ENCODE measurements around the gene LRRC2.

DNA sequence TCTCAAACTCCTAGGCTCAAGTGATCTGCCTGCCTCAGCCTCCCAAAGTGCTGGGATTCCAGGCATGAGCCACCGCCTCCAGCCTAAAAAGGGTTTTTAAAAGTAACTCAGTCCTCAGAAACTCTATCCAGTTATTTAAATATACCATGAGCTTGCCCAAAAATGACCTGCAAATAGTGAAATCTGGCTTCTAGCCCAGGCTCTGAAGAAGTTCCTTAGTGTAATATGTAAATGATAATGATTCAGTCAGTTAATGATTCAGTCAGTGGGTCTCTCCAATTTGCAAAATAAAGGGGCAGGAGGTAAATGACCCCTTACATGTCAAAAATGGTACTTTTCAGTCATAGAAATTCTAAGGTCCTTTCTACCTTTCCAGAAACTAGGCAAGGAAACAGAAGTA is 28.8 kb downstream of the LRRC2 start:
- TF ChIP-seq POLR2A (IDR thresholded peaks at IDR 0.05) (no peak), EP300 (IDR thresholded peaks at IDR 0.05) (no peak)
